Osteocyte (in vitro differentiated cells): ENCODE measurements around the gene CHRNB1. TPM values are rescaled to one million over a fixed set of nuclear protein-coding genes. Genes with fewer than 3 reads are reported as not detected.
"Not testable (repeated sequence)": the region's sequence is repeated elsewhere in the genome, so short reads cannot be mapped to it uniquely, and the experiment has no call there.

Experiments used
- DNase-seq: peaks from one replicate; pipeline ENCODE4 v3.0.0; 2021; ENCODE audit warnings: mixed read lengths; ENCODE audit not compliant: unreplicated experiment; ENCODE audit errors: extremely low spot score
- H3K27ac Mint-ChIP-seq: one replicate; pipeline ENCODE4 v1.8.0; 2021; ENCODE audit warnings: mild to moderate bottlenecking, mixed read lengths; ENCODE audit not compliant: unreplicated experiment
- H3K27me3 Mint-ChIP-seq: one replicate; pipeline ENCODE4 v1.8.0; 2021; ENCODE audit warnings: mixed read lengths; ENCODE audit not compliant: unreplicated experiment
- H3K36me3 Mint-ChIP-seq: one replicate; pipeline ENCODE4 v1.8.0; 2021; ENCODE audit warnings: mixed read lengths; ENCODE audit not compliant: unreplicated experiment
- H3K4me1 Mint-ChIP-seq: one replicate; pipeline ENCODE4 v1.8.0; 2021; ENCODE audit warnings: mixed read lengths; ENCODE audit not compliant: unreplicated experiment
- H3K4me3 Mint-ChIP-seq: one replicate; pipeline ENCODE4 v1.8.0; 2021; ENCODE audit warnings: mild to moderate bottlenecking, moderate library complexity, mixed read lengths; ENCODE audit not compliant: unreplicated experiment
- H3K9me3 Mint-ChIP-seq: one replicate; pipeline ENCODE4 v1.8.0; 2021; ENCODE audit warnings: mixed read lengths; ENCODE audit not compliant: unreplicated experiment
- total RNA-seq: library from RNA; stranded (reverse); gene quantifications from 2 replicates; pipeline ENCODE4 v1.2.1, GENCODE V29; 2021
- TF ChIP-seq, protein P1 (sequence below): fragments of 200-600 bp; sonication (generic); IDR thresholded peaks from 2 replicates; pipeline ENCODE4 v1.5.0; 2021; ENCODE audit warnings: antibody characterized with exemption, mild to moderate bottlenecking, moderate library complexity

CHRNB1 gene
- total RNA-seq, 1 donor from 2014 or later = 9.3 TPM

- Mint-ChIP-seq H3K9me3 (no peaks in the 10 kb centered on the region), H3K4me1 (peaks cover 2% of the 10 kb centered on the region), H3K4me3 (no peak overlapping the region), H3K27me3 (no peaks in the 10 kb centered on the region), H3K36me3 (peaks cover 12% of the 10 kb centered on the region), H3K27ac (no peak overlapping the region)
- DNase-seq = no peak
- TF ChIP-seq, protein P1, sequence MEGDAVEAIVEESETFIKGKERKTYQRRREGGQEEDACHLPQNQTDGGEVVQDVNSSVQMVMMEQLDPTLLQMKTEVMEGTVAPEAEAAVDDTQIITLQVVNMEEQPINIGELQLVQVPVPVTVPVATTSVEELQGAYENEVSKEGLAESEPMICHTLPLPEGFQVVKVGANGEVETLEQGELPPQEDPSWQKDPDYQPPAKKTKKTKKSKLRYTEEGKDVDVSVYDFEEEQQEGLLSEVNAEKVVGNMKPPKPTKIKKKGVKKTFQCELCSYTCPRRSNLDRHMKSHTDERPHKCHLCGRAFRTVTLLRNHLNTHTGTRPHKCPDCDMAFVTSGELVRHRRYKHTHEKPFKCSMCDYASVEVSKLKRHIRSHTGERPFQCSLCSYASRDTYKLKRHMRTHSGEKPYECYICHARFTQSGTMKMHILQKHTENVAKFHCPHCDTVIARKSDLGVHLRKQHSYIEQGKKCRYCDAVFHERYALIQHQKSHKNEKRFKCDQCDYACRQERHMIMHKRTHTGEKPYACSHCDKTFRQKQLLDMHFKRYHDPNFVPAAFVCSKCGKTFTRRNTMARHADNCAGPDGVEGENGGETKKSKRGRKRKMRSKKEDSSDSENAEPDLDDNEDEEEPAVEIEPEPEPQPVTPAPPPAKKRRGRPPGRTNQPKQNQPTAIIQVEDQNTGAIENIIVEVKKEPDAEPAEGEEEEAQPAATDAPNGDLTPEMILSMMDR = no peak
Measured at GRCh38 chr17:7468290-7468689, 23.4 kb downstream of the CHRNB1 start.

DNA sequence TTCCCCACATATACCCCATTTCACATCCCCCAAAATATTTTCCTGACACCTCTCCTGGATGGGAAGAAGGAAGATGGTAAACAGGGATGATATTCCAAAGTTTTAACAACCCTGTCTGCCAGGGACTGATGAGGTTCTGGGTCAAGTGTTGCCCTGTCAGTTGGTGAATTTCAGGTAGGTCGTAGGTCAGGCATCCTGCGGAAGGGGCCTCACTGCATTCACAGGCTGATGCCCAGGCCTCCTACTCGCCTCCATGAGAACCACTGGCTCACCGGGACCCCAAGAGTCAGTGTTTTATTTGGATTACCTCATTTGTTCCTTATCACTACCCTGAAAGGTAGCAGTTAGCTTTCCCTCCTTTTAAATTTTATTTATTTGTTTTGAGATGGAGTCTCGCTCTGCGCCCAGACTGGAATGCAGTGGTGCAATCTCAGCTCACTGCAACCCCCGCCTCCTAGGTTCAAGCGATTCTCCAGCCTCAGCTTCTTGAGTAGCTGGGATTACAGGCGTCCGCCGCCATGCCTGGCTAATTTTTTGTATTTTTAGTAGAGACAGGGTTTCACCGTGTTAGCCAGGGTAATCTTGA, 24.0 kb downstream of the CHRNB1 start:
- H3K4me1 Mint-ChIP-seq = peaks cover 2% of the 10 kb centered on the region

DNA sequence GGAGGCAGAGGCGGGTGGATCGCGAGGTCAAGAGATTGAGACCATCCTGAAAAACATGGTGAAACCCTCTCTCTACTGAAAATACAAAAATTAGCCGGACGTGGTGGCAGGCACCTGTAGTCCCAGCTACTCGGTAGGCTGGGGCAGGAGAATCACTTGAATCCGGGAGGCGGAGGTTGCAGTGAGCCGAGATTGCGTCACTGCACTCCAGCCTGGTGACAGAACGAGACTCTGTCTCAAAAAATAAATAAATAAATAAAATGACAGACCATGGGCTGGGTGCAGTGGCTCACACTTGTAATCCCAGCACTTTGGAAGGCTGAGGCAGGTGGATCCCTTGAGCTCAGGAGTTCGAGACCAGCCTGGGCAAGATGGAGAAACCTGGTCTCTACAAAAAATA, 25.0 kb downstream of the CHRNB1 start:
- not testable (repeated sequence) for H3K4me3 Mint-ChIP-seq, DNase-seq, H3K9me3 Mint-ChIP-seq, H3K36me3 Mint-ChIP-seq, H3K4me1 Mint-ChIP-seq, H3K27me3 Mint-ChIP-seq, H3K27ac Mint-ChIP-seq

More for the DNA sequence above, 24.0 kb downstream of the CHRNB1 start:
- Mint-ChIP-seq H3K27ac (no peak overlapping the region), H3K9me3 (no peaks in the 10 kb centered on the region), H3K36me3 (peaks cover 9% of the 10 kb centered on the region), H3K4me3 (no peak overlapping the region), H3K27me3 (no peaks in the 10 kb centered on the region)
- TF ChIP-seq, protein P1 = no peak
- no peak for DNase-seq

GRCh38 chr17:7470457-7470973, 25.7 kb downstream of the CHRNB1 start:
- not testable (repeated sequence) for DNase-seq, H3K4me1 Mint-ChIP-seq, H3K9me3 Mint-ChIP-seq, H3K27ac Mint-ChIP-seq, H3K4me3 Mint-ChIP-seq, H3K27me3 Mint-ChIP-seq, H3K36me3 Mint-ChIP-seq

GRCh38 chr17:7471729-7472128, 26.9 kb downstream of the CHRNB1 start:
- no peaks in the 10 kb centered on the region for H3K9me3 Mint-ChIP-seq

DNA sequence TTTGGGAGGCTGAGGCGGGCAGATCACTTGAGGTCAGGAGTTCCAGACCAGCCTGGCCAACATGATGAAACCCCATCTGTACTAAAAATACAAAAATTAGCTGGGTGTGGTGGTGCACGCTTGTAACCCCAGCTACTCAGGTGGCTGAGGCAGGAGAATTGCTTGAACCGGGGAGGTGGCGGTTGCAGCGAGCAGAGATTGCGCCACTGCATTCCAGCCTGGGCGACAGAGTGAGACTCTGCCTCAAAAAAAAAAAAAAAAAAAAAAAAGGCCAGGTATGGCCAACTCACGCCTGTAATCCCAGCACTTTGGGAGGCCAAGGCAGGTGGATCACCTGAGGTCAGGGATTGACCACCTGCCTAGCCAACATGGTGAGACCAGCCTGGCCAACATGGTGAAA, 29.9 kb downstream of the CHRNB1 start:
- not testable (repeated sequence) for H3K36me3 Mint-ChIP-seq, H3K27me3 Mint-ChIP-seq, H3K9me3 Mint-ChIP-seq, H3K4me3 Mint-ChIP-seq, H3K27ac Mint-ChIP-seq, DNase-seq
- peaks cover 36% of the 10 kb centered on the region for H3K4me1 Mint-ChIP-seq

More at GRCh38 chr17:7471729-7472128, 26.9 kb downstream of the CHRNB1 start:
- H3K36me3 Mint-ChIP-seq = peaks cover 5% of the 10 kb centered on the region
- no peak overlapping the region for H3K27ac Mint-ChIP-seq
- H3K27me3 Mint-ChIP-seq = no peaks in the 10 kb centered on the region
- peaks cover 16% of the 10 kb centered on the region for H3K4me1 Mint-ChIP-seq
- no peak overlapping the region for H3K4me3 Mint-ChIP-seq
- TF ChIP-seq, protein P1 = no peak
- no peak for DNase-seq
